C4-2B (cell line): ENCODE results near the gene KDSR.

ENCODE experiments used
- H3K27ac ChIP-seq: fragments of 450-650 bp; 2 replicates; pipeline ENCODE4 v1.5.1; 2017
- ZFX ChIP-seq: fragments of 450-650 bp; IDR thresholded peaks from 2 replicates; pipeline ENCODE4 v1.6.1; 2017
- TF ChIP-seq, protein P1 (sequence below): fragments of 450-650 bp; conservative IDR thresholded peaks from 2 replicates; pipeline ENCODE4 v1.5.1; 2017; ENCODE audit warnings: mild to moderate bottlenecking

KDSR gene

DNA sequence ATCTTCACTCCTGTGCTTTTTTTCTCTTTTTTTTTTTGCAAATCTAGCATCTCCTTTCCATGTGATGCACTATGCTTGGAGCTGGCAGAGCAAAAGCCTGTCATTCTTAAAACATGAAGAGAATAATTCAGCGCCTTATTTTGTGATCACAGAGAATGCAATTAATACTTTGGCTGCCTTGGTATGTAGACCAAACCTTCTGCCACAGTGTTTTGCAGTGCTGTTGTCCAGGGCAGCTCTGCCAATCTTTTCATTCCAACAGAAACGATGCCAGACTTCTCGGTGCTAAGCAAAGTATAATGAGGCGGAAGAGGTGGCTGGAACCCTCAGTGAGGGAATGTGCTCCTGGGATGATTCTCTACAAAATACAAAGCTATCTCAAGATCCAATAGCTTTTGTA, 73.1 kb downstream of the KDSR start:
- no peak for TF ChIP-seq ZFX
- TF ChIP-seq, protein P1, sequence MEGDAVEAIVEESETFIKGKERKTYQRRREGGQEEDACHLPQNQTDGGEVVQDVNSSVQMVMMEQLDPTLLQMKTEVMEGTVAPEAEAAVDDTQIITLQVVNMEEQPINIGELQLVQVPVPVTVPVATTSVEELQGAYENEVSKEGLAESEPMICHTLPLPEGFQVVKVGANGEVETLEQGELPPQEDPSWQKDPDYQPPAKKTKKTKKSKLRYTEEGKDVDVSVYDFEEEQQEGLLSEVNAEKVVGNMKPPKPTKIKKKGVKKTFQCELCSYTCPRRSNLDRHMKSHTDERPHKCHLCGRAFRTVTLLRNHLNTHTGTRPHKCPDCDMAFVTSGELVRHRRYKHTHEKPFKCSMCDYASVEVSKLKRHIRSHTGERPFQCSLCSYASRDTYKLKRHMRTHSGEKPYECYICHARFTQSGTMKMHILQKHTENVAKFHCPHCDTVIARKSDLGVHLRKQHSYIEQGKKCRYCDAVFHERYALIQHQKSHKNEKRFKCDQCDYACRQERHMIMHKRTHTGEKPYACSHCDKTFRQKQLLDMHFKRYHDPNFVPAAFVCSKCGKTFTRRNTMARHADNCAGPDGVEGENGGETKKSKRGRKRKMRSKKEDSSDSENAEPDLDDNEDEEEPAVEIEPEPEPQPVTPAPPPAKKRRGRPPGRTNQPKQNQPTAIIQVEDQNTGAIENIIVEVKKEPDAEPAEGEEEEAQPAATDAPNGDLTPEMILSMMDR = no peak
- no peak overlapping the region for H3K27ac ChIP-seq

DNA sequence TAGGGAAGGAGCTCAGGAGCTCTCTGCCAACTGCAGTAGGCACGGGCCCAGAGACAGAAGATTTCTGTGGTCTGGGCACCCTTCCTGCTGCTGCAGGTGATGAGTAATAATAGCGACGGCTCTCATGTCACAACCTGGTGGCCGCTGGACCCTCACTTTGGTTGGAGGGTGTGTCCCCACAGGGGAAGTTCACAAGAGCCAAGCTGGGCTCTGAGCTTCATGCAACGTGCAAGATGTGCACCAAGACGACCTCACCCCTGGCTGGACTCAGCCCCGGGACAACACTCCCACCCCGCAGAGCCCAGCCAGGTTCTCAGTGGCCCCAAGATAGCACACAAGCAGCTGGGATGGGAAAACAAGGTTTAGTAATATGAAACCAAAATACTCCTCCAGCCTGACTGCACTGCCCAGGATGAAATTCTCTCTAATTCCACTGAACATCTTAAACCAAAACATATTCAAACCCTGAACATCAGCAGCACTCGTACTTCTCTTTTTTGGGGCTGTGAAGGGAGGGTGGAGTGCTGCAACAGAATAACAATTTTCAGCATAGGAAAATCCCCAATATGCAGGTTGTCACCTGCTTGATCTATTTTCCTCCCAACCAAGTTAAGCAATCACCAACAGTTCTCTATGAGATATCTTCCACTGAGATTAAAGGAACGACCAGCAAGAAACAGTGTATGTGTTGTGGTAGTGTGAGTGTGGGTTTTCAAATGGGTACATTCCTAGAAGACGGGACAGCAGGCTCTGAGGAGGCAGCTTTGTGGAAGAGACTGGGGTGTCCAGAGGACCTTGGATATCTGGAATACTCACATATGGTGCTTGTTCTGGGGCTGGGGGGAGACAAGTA, 73.9 kb downstream of the KDSR start:
- TF ChIP-seq, protein P1 = no peak
- TF ChIP-seq ZFX = no peak
- no peak overlapping the region for H3K27ac ChIP-seq

DNA sequence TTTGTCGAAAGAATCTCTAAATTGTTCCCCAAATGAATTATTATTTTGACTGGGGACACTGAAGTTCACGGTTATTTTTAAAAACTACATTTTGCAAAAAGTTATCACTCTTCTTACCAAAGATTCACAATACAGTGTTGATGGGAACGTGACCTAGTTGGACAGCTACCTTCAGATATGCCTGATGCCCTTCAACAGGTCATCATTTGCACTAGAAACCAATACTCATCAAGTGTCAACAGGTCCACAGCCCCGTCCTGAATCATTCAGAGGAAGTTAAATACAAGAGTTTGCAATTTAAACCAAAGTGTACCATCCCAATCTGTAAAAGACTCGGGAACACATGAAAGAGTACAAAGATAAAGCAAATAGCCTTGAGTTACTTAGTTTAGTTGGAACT, 75.7 kb downstream of the KDSR start:
- no peak for TF ChIP-seq ZFX
- TF ChIP-seq, protein P1 = no peak
- no peak overlapping the region for H3K27ac ChIP-seq

DNA sequence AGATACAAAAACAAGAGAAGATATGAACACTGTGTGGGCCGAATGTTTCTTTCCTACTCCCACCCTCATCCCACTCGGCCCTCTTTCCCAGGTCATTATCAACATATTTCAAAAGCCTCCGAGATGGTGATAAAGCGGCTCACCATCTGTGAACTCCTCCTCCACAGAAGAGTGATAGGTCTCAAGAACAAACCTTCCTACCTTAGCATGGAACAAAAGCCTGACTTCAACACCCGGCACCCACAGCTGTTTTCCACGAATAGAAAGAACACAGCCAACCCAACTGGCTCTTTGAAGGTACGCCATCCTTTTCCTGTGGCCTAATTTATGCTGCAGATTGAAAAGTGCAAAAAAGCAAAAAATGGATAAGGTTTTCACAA, 76.2 kb downstream of the KDSR start:
- no peak overlapping the region for H3K27ac ChIP-seq
- TF ChIP-seq ZFX = no peak
- TF ChIP-seq, protein P1 = no peak

DNA sequence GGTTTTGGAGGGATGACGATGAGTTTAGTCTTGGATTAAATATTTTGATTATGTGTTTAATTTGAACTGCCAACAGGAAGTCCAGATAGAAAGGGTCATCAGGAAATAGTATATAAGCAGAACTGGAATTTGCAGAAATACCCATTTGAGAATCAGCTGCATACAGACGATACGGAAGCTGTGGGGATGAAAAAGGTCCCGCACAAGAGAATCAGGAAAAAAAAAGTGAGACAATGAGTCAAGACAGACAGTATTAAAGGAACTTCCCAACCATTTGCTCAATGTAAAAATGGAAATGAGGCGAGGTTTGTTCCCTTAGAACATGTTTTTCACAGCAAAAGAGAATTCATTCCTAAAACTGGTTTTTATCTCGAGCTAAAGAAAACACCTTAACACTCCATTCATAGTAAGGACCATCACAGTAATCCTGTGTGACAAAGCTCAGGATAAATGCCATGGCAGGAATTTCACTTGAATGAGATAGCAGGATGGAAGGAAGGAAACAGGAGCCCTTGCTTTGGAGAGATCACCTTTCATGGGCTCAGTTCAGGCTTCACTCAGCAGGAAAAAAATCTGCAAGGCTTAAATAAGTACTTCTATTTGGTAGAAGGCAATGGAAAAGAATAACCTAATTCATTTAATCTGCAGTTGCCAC, 76.7 kb downstream of the KDSR start:
- no peak overlapping the region for H3K27ac ChIP-seq
- TF ChIP-seq ZFX = no peak
- TF ChIP-seq, protein P1 = no peak

DNA sequence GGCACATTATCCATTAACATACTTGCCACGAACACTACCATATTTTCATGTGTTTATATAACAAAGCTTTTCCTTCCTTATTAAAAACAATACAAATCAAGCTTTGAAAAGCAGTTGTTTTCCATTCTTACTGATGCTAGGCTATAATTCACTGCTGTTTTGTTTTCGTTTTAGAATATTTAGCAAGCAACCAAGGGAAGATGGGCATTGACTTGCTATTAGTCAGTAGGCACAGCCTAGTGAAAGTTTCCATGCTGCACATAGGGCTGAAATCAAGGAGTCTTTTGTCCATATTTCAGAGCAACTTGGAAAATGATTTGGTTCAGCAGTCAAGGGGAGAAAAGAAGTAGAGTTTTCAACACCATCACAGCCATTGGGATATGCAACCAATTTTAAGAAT, 78.7 kb downstream of the KDSR start:
- no peak overlapping the region for H3K27ac ChIP-seq
- TF ChIP-seq, protein P1 = no peak
- TF ChIP-seq ZFX = no peak

DNA sequence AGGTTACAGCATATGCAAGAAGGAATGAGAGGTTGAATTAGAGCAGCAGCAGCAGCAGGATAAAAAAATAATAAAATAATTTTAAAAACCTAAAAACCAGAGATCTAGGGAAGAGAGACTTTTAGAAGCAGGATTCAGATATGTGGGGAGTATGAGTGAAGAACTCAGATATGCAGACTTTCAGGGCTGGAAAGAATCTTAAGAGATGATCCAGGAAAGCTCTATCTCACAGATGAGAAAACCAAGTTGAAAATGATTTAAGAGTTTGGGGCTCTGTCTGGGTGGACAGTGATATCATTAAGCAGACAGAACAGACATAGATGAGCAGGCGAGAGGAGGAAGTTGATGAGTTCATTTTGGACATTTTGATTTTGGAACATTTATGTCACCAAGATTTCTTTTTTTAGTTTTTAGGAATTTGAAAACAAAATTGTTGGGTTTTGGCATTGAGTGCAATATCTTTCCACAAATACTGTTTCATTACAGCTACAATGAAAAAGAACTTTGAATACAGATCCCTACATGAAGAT, 79.2 kb downstream of the KDSR start:
- TF ChIP-seq, protein P1 = no peak
- no peak for TF ChIP-seq ZFX
- H3K27ac ChIP-seq = no peak overlapping the region
